Fibroblast of villous mesenchyme (primary cell): Measurements from ENCODE around the gene SNX7. TPM values are rescaled to one million over a fixed set of nuclear protein-coding genes. Genes with fewer than 3 reads are reported as not detected.

Experiments
- DNase-seq: peaks from one replicate; pipeline ENCODE4 v3.0.0-alpha.2; 2010; ENCODE audit warnings: low read depth
- H3K4me3 ChIP-seq: 2 replicates; pipeline ENCODE4 v1.5.1; 2011; ENCODE audit warnings: low read depth, mild to moderate bottlenecking, low read length
- total RNA-seq: library from RNA; depleted of rRNA; stranded (reverse); fragments of >200 nt; gene quantifications from 2 replicates; pipeline ENCODE4 v1.2.3, GENCODE V29; 2012
- TF ChIP-seq, protein P1 (sequence below): IDR thresholded peaks from 2 replicates; pipeline ENCODE4 v1.5.1; 2012; ENCODE audit warnings: low read depth, mild to moderate bottlenecking, low read length; ENCODE audit not compliant: insufficient read depth

Gene SNX7
- total RNA-seq, 1 donor, result 52.7 TPM

DNA sequence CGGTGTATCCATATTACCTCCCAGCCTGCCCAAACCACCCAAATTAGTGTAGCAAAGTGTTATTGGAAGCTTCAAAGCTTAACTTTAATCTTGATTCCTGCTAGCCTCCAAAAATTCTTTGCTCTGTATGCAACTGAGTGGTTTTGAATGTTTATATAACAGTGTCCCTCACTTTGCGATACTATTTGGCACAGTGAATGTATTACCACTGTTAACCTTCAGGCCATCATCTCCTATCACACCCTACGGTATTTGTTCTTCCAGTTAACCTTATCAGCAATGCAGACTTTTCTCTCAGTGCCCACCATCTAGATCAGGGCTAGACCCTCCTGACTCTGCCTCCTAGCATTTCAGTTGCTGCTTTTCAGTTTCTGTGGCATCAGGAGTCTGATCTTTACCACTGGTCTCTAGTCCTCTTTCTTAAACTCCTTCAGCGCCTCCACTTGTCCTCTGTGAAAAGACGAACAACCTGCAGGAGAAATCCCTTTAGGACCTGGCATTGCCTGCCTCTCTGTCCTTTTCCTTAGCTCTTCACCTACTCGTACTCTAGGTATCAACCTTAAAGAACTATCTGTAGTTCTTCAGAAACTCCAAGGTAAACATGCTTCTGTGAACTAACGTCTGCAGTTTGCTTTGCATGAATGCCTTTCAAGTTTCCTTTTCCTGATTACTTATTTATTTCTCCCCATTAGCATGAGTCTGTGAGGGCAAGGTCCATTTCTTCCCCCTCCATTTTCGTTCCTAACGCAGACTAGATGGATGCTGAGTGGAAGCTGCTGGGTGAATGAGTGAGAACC, 71.7 kb downstream of the SNX7 start:
- TF ChIP-seq, protein P1, sequence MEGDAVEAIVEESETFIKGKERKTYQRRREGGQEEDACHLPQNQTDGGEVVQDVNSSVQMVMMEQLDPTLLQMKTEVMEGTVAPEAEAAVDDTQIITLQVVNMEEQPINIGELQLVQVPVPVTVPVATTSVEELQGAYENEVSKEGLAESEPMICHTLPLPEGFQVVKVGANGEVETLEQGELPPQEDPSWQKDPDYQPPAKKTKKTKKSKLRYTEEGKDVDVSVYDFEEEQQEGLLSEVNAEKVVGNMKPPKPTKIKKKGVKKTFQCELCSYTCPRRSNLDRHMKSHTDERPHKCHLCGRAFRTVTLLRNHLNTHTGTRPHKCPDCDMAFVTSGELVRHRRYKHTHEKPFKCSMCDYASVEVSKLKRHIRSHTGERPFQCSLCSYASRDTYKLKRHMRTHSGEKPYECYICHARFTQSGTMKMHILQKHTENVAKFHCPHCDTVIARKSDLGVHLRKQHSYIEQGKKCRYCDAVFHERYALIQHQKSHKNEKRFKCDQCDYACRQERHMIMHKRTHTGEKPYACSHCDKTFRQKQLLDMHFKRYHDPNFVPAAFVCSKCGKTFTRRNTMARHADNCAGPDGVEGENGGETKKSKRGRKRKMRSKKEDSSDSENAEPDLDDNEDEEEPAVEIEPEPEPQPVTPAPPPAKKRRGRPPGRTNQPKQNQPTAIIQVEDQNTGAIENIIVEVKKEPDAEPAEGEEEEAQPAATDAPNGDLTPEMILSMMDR, result no peak
- DNase-seq, result no peak
- no peak overlapping the region for H3K4me3 ChIP-seq

DNA sequence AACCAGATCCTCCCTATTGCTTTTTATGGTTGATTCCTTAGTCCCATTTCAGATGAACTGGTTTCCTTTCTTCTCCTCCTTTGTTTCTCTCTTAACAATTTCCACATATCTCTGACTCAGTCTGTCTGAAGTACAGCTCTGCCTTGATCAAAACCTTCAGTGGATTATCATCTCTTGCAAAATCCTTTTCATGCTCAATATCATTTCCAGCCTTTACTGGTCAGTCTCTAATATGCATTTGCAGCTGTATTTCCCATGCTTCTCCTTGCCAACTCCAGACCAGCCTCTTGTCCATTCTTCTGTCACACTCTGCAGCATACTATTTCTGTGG, 72.2 kb downstream of the SNX7 start:
- no peak for DNase-seq
- TF ChIP-seq, protein P1, result no peak
- no peak overlapping the region for H3K4me3 ChIP-seq

DNA sequence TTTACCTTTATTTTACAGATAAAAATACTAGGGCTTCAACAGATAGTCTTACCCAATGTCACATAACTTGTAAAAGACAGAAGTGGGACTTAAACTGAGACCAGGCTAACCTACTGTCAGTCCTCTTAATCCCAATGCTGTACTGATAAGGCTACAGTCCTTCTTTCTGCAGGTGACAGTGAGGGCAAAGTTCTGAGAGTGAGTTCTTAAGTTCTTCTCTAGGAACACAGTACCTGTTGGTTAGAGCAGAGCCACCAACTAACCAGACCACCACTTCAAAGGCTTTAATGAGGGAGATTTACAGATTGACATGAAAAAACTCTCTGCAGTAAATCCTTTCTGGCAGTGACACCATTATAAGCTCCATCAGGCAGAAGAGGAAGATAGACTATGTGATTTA, 74.2 kb downstream of the SNX7 start:
- TF ChIP-seq, protein P1, result no peak
- no peak overlapping the region for H3K4me3 ChIP-seq
- DNase-seq, result no peak

DNA sequence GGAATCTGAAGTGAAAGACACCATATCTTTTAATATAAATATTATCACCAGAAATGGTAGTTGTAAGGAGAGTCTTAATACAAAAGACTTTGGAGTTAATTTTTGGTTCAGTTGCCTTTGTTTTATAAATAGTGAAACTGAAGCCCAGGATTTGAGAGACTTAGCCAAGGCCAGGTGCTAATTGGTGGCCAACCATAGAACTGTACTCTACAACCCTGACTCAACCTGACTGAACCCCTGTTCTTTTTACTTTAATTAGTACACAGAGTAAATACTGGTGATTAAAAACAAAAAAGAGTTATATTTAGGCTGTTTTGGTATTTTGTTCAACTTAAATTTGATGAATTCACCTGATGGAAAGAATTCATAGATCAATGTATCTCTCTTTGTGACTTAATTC, 76.3 kb downstream of the SNX7 start:
- TF ChIP-seq, protein P1, result no peak
- no peak for DNase-seq

DNA sequence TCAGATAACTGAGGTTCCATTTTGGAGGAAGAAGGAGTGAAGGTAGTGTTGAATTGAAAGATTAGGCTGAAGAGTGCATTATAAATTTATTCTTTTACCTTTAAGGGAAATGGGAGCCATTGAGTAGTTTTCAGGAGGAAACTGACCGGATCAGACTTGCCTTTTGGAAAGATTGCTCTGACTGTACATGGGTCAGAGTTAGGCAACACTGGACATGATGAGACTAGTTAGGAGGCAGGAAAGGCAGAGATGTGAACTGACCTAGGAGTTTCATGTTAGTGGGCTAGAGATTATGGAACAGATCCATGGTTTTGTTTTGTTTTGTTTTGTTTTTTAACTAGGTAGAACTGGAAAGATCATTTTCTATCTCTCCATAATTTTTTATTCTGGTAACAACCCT, 78.2 kb downstream of the SNX7 start:
- H3K4me3 ChIP-seq, result no peak overlapping the region
- TF ChIP-seq, protein P1, result no peak
- no peak for DNase-seq

More for the DNA sequence above, 76.3 kb downstream of the SNX7 start:
- H3K4me3 ChIP-seq, result no peak overlapping the region

DNA sequence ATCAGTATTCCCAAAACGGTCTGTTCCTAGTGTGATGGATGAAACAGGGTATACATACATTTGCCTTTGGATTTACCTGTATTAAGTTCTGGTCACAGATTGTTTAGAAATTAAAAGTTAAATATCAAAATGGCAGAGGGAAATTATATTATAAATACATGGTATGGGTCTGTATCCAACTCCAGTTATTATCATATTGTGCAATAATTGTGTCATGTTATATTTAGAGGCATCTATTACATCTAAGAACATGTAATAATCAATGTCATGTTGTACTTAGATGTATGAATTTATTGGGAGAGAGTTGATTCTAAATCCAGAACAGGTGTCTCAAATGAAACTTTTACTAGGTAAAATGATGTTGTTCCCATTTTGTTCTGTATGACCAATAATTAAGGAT, 79.6 kb downstream of the SNX7 start:
- TF ChIP-seq, protein P1, result no peak
- no peak for DNase-seq
- H3K4me3 ChIP-seq, result no peak overlapping the region
